HepG2 (cell line): ENCODE results near the gene SLC16A3. TPM values are rescaled to one million over a fixed set of nuclear protein-coding genes. Genes with fewer than 3 reads are reported as not detected.

Source experiments
- CSRNP1 ChIP-seq: sonication (generic); formaldehyde crosslinking; IDR thresholded peaks from 2 replicates; pipeline ENCODE4 v1.8.1; 2023; ENCODE audit warnings: mild to moderate bottlenecking, missing genetic modification reagents
- ELF1 ChIP-seq: sonication (generic); formaldehyde crosslinking; IDR thresholded peaks from 2 replicates; pipeline ENCODE4 v1.4.0; 2020; ENCODE audit warnings: missing genetic modification reagents
- FOXP1 ChIP-seq, 2 experiments: fragments of 450-650 bp in 1 of 2; IDR thresholded peaks; 2 replicates each; pipeline ENCODE4 v1.6.1; 2017 to 2018; ENCODE audit warnings: antibody characterized with exemption in 1 of 2
- IRF9 ChIP-seq: sonication (generic); formaldehyde crosslinking; IDR thresholded peaks from 2 replicates; pipeline ENCODE4 v1.8.0; 2022; ENCODE audit warnings: missing genetic modification reagents, mild to moderate bottlenecking, borderline replicate concordance
- NR2F6 ChIP-seq, 2 experiments: IDR thresholded peaks; 2 replicates each; pipeline ENCODE4 v1.6.1; 2016; ENCODE audit warnings: antibody characterized with exemption in 1 of 2, mild to moderate bottlenecking in 1 of 2
- PAX8 ChIP-seq: sonication (generic); formaldehyde crosslinking; IDR thresholded peaks from 2 replicates; pipeline ENCODE4 v1.8.0; 2022; ENCODE audit warnings: mild to moderate bottlenecking, missing genetic modification reagents, borderline replicate concordance
- POLR2AphosphoS2 ChIP-seq: IDR thresholded peaks from 2 replicates; pipeline ENCODE4 v1.6.1; 2011; ENCODE audit warnings: low read depth, low read length, improper control_type of control experiment
- PREB ChIP-seq: sonication (generic); formaldehyde crosslinking; IDR thresholded peaks from 2 replicates; pipeline ENCODE4 v1.4.0; 2020; ENCODE audit warnings: missing genetic modification reagents
- RARA ChIP-seq: IDR thresholded peaks from 2 replicates; pipeline ENCODE4 v1.6.1; 2016; ENCODE audit warnings: missing genetic modification reagents, missing compliant biosample characterization
- SALL2 ChIP-seq: sonication (generic); formaldehyde crosslinking; IDR thresholded peaks from 2 replicates; pipeline ENCODE4 v1.8.1; 2023; ENCODE audit warnings: mild to moderate bottlenecking, missing genetic modification reagents, inconsistent platforms
- SNAPC2 ChIP-seq: sonication (generic); formaldehyde crosslinking; IDR thresholded peaks from 2 replicates; pipeline ENCODE4 v1.8.1; 2022; ENCODE audit warnings: mild to moderate bottlenecking, missing genetic modification reagents
- SNAPC5 ChIP-seq: sonication (generic); formaldehyde crosslinking; IDR thresholded peaks from 2 replicates; pipeline ENCODE4 v1.8.1; 2023; ENCODE audit warnings: mild to moderate bottlenecking, missing genetic modification reagents, borderline replicate concordance
- TP53 ChIP-seq: sonication (generic); formaldehyde crosslinking; conservative IDR thresholded peaks from 2 replicates; pipeline ENCODE4 v1.4.0; 2020; ENCODE audit warnings: missing genetic modification reagents
- ZFP90 ChIP-seq: sonication (generic); formaldehyde crosslinking; IDR thresholded peaks from 2 replicates; pipeline ENCODE4 v1.8.0; 2022; ENCODE audit warnings: missing genetic modification reagents, mild to moderate bottlenecking, inconsistent platforms, borderline replicate concordance
- ZNF136 ChIP-seq: sonication (generic); formaldehyde crosslinking; IDR thresholded peaks from 2 replicates; pipeline ENCODE4 v1.8.1; 2022; ENCODE audit warnings: low read depth, mild to moderate bottlenecking, moderate library complexity, missing genetic modification reagents
- ZNF225 ChIP-seq: sonication (generic); formaldehyde crosslinking; IDR thresholded peaks from 2 replicates; pipeline ENCODE4 v1.4.0; 2020; ENCODE audit warnings: mild to moderate bottlenecking, missing genetic modification reagents
- ZNF33B ChIP-seq: sonication (generic); formaldehyde crosslinking; IDR thresholded peaks from 2 replicates; pipeline ENCODE4 v1.5.1; 2020; ENCODE audit warnings: mild to moderate bottlenecking, missing genetic modification reagents
- ZNF383 ChIP-seq: sonication (generic); formaldehyde crosslinking; IDR thresholded peaks from 2 replicates; pipeline ENCODE4 v1.4.0; 2020; ENCODE audit warnings: missing genetic modification reagents, mild to moderate bottlenecking, borderline replicate concordance
- ZNF441 ChIP-seq: sonication (generic); formaldehyde crosslinking; IDR thresholded peaks from 2 replicates; pipeline ENCODE4 v1.7.0; 2021; ENCODE audit warnings: missing genetic modification reagents, borderline replicate concordance
- ZNF484 ChIP-seq: sonication (generic); formaldehyde crosslinking; IDR thresholded peaks from 2 replicates; pipeline ENCODE4 v1.5.1; 2020; ENCODE audit warnings: mild to moderate bottlenecking, low read depth, missing genetic modification reagents, borderline replicate concordance
- ZNF549 ChIP-seq: sonication (generic); formaldehyde crosslinking; IDR thresholded peaks from 2 replicates; pipeline ENCODE4 v1.5.0; 2020; ENCODE audit warnings: missing genetic modification reagents
- ZNF557 ChIP-seq: sonication (generic); formaldehyde crosslinking; IDR thresholded peaks from 2 replicates; pipeline ENCODE4 v1.4.0; 2020; ENCODE audit warnings: missing genetic modification reagents
- ZNF770 ChIP-seq: sonication (generic); formaldehyde crosslinking; IDR thresholded peaks from 2 replicates; pipeline ENCODE4 v1.5.0; 2020; ENCODE audit warnings: mild to moderate bottlenecking, missing genetic modification reagents
- polyA plus RNA-seq, 8 experiments: library from polyadenylated mRNA; depleted of rRNA in 3 of 8; stranded (reverse) in 7 of 8; unstranded in 1 of 8; fragments of >200 nt; fragmentation: Illumina TruSeq in 4 of 8; extraction: Trizol in 4 of 8; gene quantifications; 2 replicates each; pipeline versions ENCODE4 v1.2.1 to v1.2.3, GENCODE V29; 2011 to 2016; ENCODE audit warnings: low read depth in 4 of 8, missing spikeins in 1 of 8, mixed read lengths in 1 of 8; ENCODE audit not compliant: insufficient read depth in 1 of 8
- total RNA-seq, 5 experiments: library from RNA; depleted of rRNA; stranded (reverse); fragments of >200 nt; fragmentation: Illumina TruSeq; extraction: Trizol; gene quantifications; 2 replicates each; pipeline ENCODE4 v1.2.3, GENCODE V29; 2016; ENCODE audit warnings: low read depth in 1 of 5

SLC16A3 gene
- total and polyA plus RNA-seq, 2 of the 13 experiments (the other 11 are each of a cell fraction or from before 2014, with no cell fraction given), result 242 to 349 TPM

- TF ChIP-seq PREB (peak; percentile 64; the same call in 1 of the 2 replicates), ELF1 (CRISPR knock-in tag) (0 out of 2 replicates have a peak, but pooled peaks have one; percentile 48), TP53 (0 out of 2 replicates have a peak, but pooled peaks have one; percentile 73), SNAPC5 (peak; percentile 52; the same call in 1 of the 2 replicates), ZNF136 (no peak), ZFP90 (CRISPR knock-in tag) (no peak), CSRNP1 (CRISPR knock-in tag) (peak; percentile 27; the same call in 1 of the 2 replicates), ZNF484 (CRISPR knock-in tag) (no peak), SNAPC2 (CRISPR knock-in tag) (peak; percentile 12; the same call in 1 of the 2 replicates), ZNF557 (CRISPR knock-in tag) (0 out of 2 replicates have a peak, but pooled peaks have one; percentile 27), RARA (CRISPR knock-in tag) (0 out of 2 replicates have a peak, but pooled peaks have one; percentile 21), PAX8 (CRISPR knock-in tag) (0 out of 2 replicates have a peak, but pooled peaks have one; percentile 75), ZNF33B (CRISPR knock-in tag) (0 out of 2 replicates have a peak, but pooled peaks have one; percentile 26), ZNF383 (peak; percentile 80; the same call in 1 of the 2 replicates), ZNF441 (CRISPR knock-in tag) (no peak), FOXP1 (IDR thresholded peaks at IDR 0.05) (no peak), FOXP1 (CRISPR knock-in tag; IDR thresholded peaks at IDR 0.05) (no peak), IRF9 (no peak), ZNF225 (CRISPR knock-in tag) (0 out of 2 replicates have a peak, but pooled peaks have one; percentile 56), NR2F6 (IDR thresholded peaks at IDR 0.05) (no peak), NR2F6 (CRISPR knock-in tag; IDR thresholded peaks at IDR 0.05) (peak; percentile 45; the same call in 1 of the 2 replicates), ZNF770 (CRISPR knock-in tag) (peak; percentile 83), SALL2 (CRISPR knock-in tag) (peak; percentile 84; the same call in 1 of the 2 replicates), ZNF549 (CRISPR knock-in tag) (no peak), POLR2AphosphoS2 (no peak)
Measured at GRCh38 chr17:82217120-82217529, 11.7 kb upstream of the SLC16A3 start (continued).
